Left lung (tissue), 10 donors: ENCODE results near the gene SRPK2. TPM values are rescaled to one million over a fixed set of nuclear protein-coding genes. Genes with fewer than 3 reads are reported as not detected.

ENCODE experiments used
- ATAC-seq: fragments of 200-7000 bp; cut with Tn5 transposase; one replicate; pipeline ENCODE4 v1.9.1; 2020; ENCODE audit warnings: moderate library complexity
- DNase-seq, 4 donors: peaks; one replicate each; pipeline ENCODE4 v3.0.0-alpha.2; 2013 to 2020
- H3K27ac ChIP-seq, 2 donors: fragments of 200-600 bp; sonication (generic) in 1 of 2; one replicate each; pipeline versions ENCODE4 v1.5.0 to v1.8.0; 2020 to 2021
- H3K27me3 ChIP-seq, 2 donors: fragments of 200-600 bp; sonication (generic) in 1 of 2; one replicate each; pipeline versions ENCODE4 v1.5.0 to v1.8.0; 2020 to 2021
- H3K36me3 ChIP-seq, 2 donors: fragments of 200-600 bp; sonication (generic) in 1 of 2; one replicate each; pipeline versions ENCODE4 v1.5.0 to v1.8.0; 2020 to 2021
- H3K4me1 ChIP-seq, 2 donors: fragments of 200-600 bp; one replicate each; pipeline ENCODE4 v1.8.0; 2021
- H3K4me3 ChIP-seq, 2 donors: fragments of 200-600 bp; sonication (generic) in 1 of 2; one replicate each; pipeline versions ENCODE4 v1.5.0 to v1.8.0; 2020 to 2021; ENCODE audit warnings: mild to moderate bottlenecking in 1 of 2
- H3K9me3 ChIP-seq, 2 donors: fragments of 200-600 bp; sonication (generic) in 1 of 2; one replicate each; pipeline versions ENCODE4 v1.5.0 to v1.8.0; 2020 to 2021
- CTCF ChIP-seq, 2 donors: fragments of 200-600 bp; sonication (generic) in 1 of 2; IDR thresholded peaks; one replicate each; pipeline versions ENCODE4 v1.5.0 to v1.8.0; 2021; ENCODE audit warnings: antibody characterized with exemption in 2 of 2
- intact Hi-C, 2 donors: fragments of 100-400 bp; cut with DNase I; formaldehyde crosslinking; loops; one replicate each; pipeline versions ENCODE4 v1.11.2 to v1.14.2; 2022
- polyA plus RNA-seq, 6 donors: library from polyadenylated mRNA; unstranded; fragments of 120-200 nt; gene quantifications; one replicate each; pipeline ENCODE4 v1.2.1, GENCODE V29; 2013; ENCODE audit not compliant: insufficient read length in 6 of 6
- total RNA-seq, 2 donors: library from RNA; stranded (reverse); fragmentation: NEBNext Ultra II Directional; extraction: Animal tissue kit (Norgen Biotek cat#: 25700); gene quantifications; one replicate each; pipeline ENCODE4 v1.2.1, GENCODE V29; 2021
- donor health status: DM: no; HTN: yes; CAD: no.
- donor health status: DM: no; HTN: no; CAD: no.

SRPK2 gene
- total and polyA plus RNA-seq, 8 donors = 42.9 to 63.4 (median 52.1) TPM

GRCh38 chr7:105205592-105206237 lies 183.0 kb downstream of the SRPK2 start:
- peaks cover 0 to 19% of the 10 kb centered on the region in 2 donors for H3K36me3 ChIP-seq
- H3K27me3 ChIP-seq = no peaks in the 10 kb centered on the region
- intact Hi-C loops = no loop called here
- peaks cover 8 to 13% of the 10 kb centered on the region in 2 donors for H3K4me1 ChIP-seq
- TF ChIP-seq CTCF (IDR thresholded peaks at IDR 0.05) = no peak
- no peak overlapping the region for H3K27ac ChIP-seq
- H3K9me3 ChIP-seq = no peaks in the 10 kb centered on the region
- H3K4me3 ChIP-seq = no peak overlapping the region
- DNase-seq (no peak), ATAC-seq (no peak)

GRCh38 chr7:105204953-105205352 lies 183.8 kb downstream of the SRPK2 start:
- Histone ChIP-seq H3K4me1 (peaks cover 0 to 5% of the 10 kb centered on the region in 2 donors), H3K27ac (no peak overlapping the region), H3K36me3 (peaks cover 0 to 26% of the 10 kb centered on the region in 2 donors), H3K4me3 (no peak overlapping the region), H3K9me3 (no peaks in the 10 kb centered on the region), H3K27me3 (no peaks in the 10 kb centered on the region)
- ATAC-seq = no peak
- DNase-seq = no peak
- TF ChIP-seq CTCF (IDR thresholded peaks at IDR 0.05) = no peak
- intact Hi-C loops = no loop called here

- Histone ChIP-seq H3K4me1 (peaks cover 0 to under 1% of the 10 kb centered on the region in 2 donors), H3K36me3 (peaks cover 0 to 26% of the 10 kb centered on the region in 2 donors), H3K4me3 (no peak overlapping the region), H3K9me3 (no peaks in the 10 kb centered on the region), H3K27ac (no peak overlapping the region), H3K27me3 (no peaks in the 10 kb centered on the region)
- DNase-seq (no peak), ATAC-seq (no peak)
- intact Hi-C loops = no loop called here
- no peak for TF ChIP-seq CTCF (IDR thresholded peaks at IDR 0.05)
These were observed 184.2 kb downstream of the SRPK2 start for GRCh38 chr7:105204520-105204919.

- Histone ChIP-seq H3K4me3 (no peak overlapping the region), H3K9me3 (no peaks in the 10 kb centered on the region), H3K27me3 (no peaks in the 10 kb centered on the region), H3K36me3 (peaks cover 0 to 26% of the 10 kb centered on the region in 2 donors), H3K27ac (peak overlapping the region; percentile 16 to 31), H3K4me1 (no peaks in the 10 kb centered on the region)
- ATAC-seq = no peak
- intact Hi-C loops = no loop called here
- no peak for DNase-seq
- TF ChIP-seq CTCF (IDR thresholded peaks at IDR 0.05) = no peak
These were observed 186.1 kb downstream of the SRPK2 start for GRCh38 chr7:105202616-105203015.

GRCh38 chr7:105199386-105199785 lies 189.3 kb downstream of the SRPK2 start:
- peaks cover 0 to 26% of the 10 kb centered on the region in 2 donors for H3K36me3 ChIP-seq
- TF ChIP-seq CTCF (IDR thresholded peaks at IDR 0.05) = no peak

More at GRCh38 chr7:105199386-105199785, 189.3 kb downstream of the SRPK2 start:
- no peak overlapping the region for H3K27ac ChIP-seq
- ATAC-seq = no peak
- no peak for DNase-seq
- intact Hi-C loops = no loop called here
- no peaks in the 10 kb centered on the region for H3K9me3 ChIP-seq
- no peaks in the 10 kb centered on the region for H3K4me1 ChIP-seq
- H3K27me3 ChIP-seq = no peaks in the 10 kb centered on the region
- H3K4me3 ChIP-seq = no peak overlapping the region
